ENCODE results near the gene ABCC4. TPM values are rescaled to one million over a fixed set of nuclear protein-coding genes. Genes with fewer than 3 reads are reported as not detected.

Gene ABCC4
- polyA plus RNA-seq, 1 donor from 2014 or later, result 2.4 TPM

- TF ChIP-seq POLR2AphosphoS5 (IDR thresholded peaks at IDR 0.05), result no peak
- TF ChIP-seq EZH2 (IDR thresholded peaks at IDR 0.05; ENCODE audit: borderline replicate concordance, insufficient read depth, low read length, poor library complexity, severe bottlenecking), result no peak
- no peak for TF ChIP-seq SMC3 (conservative IDR thresholded peaks at IDR 0.05; ENCODE audit: poor library complexity)
- TF ChIP-seq, protein P1, sequence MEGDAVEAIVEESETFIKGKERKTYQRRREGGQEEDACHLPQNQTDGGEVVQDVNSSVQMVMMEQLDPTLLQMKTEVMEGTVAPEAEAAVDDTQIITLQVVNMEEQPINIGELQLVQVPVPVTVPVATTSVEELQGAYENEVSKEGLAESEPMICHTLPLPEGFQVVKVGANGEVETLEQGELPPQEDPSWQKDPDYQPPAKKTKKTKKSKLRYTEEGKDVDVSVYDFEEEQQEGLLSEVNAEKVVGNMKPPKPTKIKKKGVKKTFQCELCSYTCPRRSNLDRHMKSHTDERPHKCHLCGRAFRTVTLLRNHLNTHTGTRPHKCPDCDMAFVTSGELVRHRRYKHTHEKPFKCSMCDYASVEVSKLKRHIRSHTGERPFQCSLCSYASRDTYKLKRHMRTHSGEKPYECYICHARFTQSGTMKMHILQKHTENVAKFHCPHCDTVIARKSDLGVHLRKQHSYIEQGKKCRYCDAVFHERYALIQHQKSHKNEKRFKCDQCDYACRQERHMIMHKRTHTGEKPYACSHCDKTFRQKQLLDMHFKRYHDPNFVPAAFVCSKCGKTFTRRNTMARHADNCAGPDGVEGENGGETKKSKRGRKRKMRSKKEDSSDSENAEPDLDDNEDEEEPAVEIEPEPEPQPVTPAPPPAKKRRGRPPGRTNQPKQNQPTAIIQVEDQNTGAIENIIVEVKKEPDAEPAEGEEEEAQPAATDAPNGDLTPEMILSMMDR (IDR thresholded peaks at IDR 0.05; ENCODE audit: poor library complexity, severe bottlenecking), result no peak
- no peak for TF ChIP-seq TAF1 (IDR thresholded peaks at IDR 0.05; ENCODE audit: low read depth)
- no peak for TF ChIP-seq MXI1 (conservative IDR thresholded peaks at IDR 0.05; ENCODE audit: poor library complexity, severe bottlenecking)
- TF ChIP-seq REST (IDR thresholded peaks at IDR 0.05; ENCODE audit: borderline replicate concordance), result no peak
- TF ChIP-seq EP300 (conservative IDR thresholded peaks at IDR 0.05; ENCODE audit: poor library complexity, severe bottlenecking), result no peak
- no peak for TF ChIP-seq RAD21 (conservative IDR thresholded peaks at IDR 0.05)
- no peak overlapping the region for H2AFZ ChIP-seq (ENCODE audit: low read depth, low read length)
Measured at GRCh38 chr13:95197548-95197947, 103.7 kb downstream of the ABCC4 start.

DNA sequence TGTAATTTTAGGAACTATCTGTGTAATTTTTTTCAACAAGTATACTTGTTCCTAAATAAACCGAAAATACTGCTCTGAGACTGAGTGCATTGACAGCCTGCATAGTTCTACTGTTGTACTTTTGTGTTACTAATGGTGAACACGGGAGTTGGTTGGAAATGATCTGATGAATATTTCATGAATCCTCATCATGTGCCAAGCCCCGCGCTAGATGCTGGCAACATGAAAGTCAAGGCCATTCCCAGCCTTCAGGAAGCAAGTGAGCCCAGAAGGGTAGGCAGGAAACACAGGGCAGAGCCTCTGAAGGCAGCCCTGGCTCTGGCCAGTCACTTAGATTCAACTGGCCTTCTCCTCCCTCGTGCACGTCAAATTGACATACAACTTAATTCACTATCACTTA lies 106.1 kb downstream of the ABCC4 start:
- Histone ChIP-seq H3K4me3 (ENCODE audit: low read length) (no peak overlapping the region), H3K9ac (ENCODE audit: low read length) (no peak overlapping the region), H4K20me1 (ENCODE audit: insufficient read depth) (no peaks in the 10 kb centered on the region), H3K9me2 (ENCODE audit: insufficient read depth, low read length) (no peaks in the 10 kb centered on the region), H3K4me2 (ENCODE audit: low read length) (no peak overlapping the region), H3K36me3 (ENCODE audit: insufficient read depth, low read length) (no peaks in the 10 kb centered on the region), H3K9me3 (ENCODE audit: low read length) (no peaks in the 10 kb centered on the region), H3F3A (ENCODE audit: insufficient read depth, low read length, poor library complexity, severe bottlenecking) (no peaks in the 10 kb centered on the region), H3K79me2 (replicated peaks; ENCODE audit: insufficient read depth, low read length) (no peaks in the 10 kb centered on the region), H3K27me3 (ENCODE audit: insufficient read depth, low read depth, low read length) (no peaks in the 10 kb centered on the region), H2AFZ (ENCODE audit: low read depth, low read length) (no peak overlapping the region), H3K27ac (ENCODE audit: low read length) (no peak overlapping the region)
- TF ChIP-seq REST (IDR thresholded peaks at IDR 0.05; ENCODE audit: borderline replicate concordance) (no peak), SMC3 (conservative IDR thresholded peaks at IDR 0.05; ENCODE audit: poor library complexity) (no peak), RAD21 (conservative IDR thresholded peaks at IDR 0.05) (no peak), EZH2 (IDR thresholded peaks at IDR 0.05; ENCODE audit: borderline replicate concordance, insufficient read depth, low read length, poor library complexity, severe bottlenecking) (no peak), MXI1 (conservative IDR thresholded peaks at IDR 0.05; ENCODE audit: poor library complexity, severe bottlenecking) (no peak), TAF1 (IDR thresholded peaks at IDR 0.05; ENCODE audit: low read depth) (no peak), EP300 (conservative IDR thresholded peaks at IDR 0.05; ENCODE audit: poor library complexity, severe bottlenecking) (no peak), POLR2AphosphoS5 (IDR thresholded peaks at IDR 0.05) (no peak)
- TF ChIP-seq, protein P1 (IDR thresholded peaks at IDR 0.05; ENCODE audit: poor library complexity, severe bottlenecking), result no peak

More at GRCh38 chr13:95197548-95197947, 103.7 kb downstream of the ABCC4 start:
- Histone ChIP-seq H3K4me3 (ENCODE audit: low read length) (no peak overlapping the region), H3F3A (ENCODE audit: insufficient read depth, low read length, poor library complexity, severe bottlenecking) (no peaks in the 10 kb centered on the region), H3K79me2 (replicated peaks; ENCODE audit: insufficient read depth, low read length) (no peaks in the 10 kb centered on the region), H3K27ac (ENCODE audit: low read length) (no peak overlapping the region), H3K36me3 (ENCODE audit: insufficient read depth, low read length) (no peaks in the 10 kb centered on the region), H3K27me3 (ENCODE audit: insufficient read depth, low read depth, low read length) (no peaks in the 10 kb centered on the region), H3K9me2 (ENCODE audit: insufficient read depth, low read length) (no peaks in the 10 kb centered on the region), H3K9ac (ENCODE audit: low read length) (no peak overlapping the region), H4K20me1 (ENCODE audit: insufficient read depth) (no peaks in the 10 kb centered on the region), H3K9me3 (ENCODE audit: low read length) (no peaks in the 10 kb centered on the region), H3K4me2 (ENCODE audit: low read length) (no peak overlapping the region)

Data from neural cell (in vitro differentiated cells).